GM19397 (cell line): Measurements from ENCODE around the gene KCNAB2.

Experiments
- ATAC-seq: cut with Tn5 transposase; IDR thresholded peaks from one replicate; pipeline ENCODE4 v1.9.1; 2021; ENCODE audit warnings: mild to moderate bottlenecking, moderate library complexity; ENCODE audit not compliant: unreplicated experiment

Gene KCNAB2

DNA sequence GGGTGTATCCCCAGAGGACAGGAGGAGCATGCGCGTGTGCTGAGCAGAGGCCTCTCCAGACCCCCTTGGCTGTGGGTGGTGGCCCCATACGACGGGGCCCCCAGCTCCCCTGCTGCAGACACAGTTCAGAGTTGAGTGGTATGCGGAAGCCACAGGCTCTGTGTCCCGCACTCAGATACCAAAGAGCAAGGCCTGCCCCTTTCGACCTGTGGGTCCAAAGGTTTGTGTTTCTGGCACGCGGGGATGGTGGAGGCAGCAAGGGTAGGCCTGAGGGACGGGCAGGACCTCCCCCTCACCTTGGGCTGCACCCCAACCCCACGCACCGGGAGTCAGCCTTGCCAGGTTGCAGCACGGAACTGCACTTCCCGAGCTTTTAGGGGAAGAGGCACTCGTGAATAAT is at the start of gene KCNAB2:
KCNAB2 (plus strand) TSS at position 328 of the 400 bp plus-strand sequence. CDS start 5,649 bp downstream, outside the sequence.
- no peak for ATAC-seq

- no peak for ATAC-seq
Observed at GRCh38 chr1:5996641-5997270, 48.9 kb upstream of the KCNAB2 start.

DNA sequence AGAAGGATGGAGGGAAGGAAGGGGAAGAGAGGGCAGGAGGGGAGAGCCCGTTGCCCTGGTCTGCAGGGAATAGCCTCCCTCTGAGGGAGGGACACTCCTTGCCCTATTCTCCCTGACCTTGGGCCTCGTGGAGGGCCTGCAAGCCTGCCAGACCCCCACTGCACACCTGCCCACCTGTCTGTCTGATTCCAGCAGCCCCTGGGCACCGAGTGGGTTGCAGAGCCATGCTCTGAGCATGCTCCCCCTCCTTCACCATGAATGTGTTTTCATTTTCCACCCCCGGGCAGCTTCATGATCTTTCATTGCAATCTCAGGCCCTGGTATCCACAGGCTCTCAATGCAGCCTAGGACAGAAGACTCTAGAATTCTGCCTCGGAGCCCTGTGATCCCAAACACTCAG is 48.4 kb upstream of the KCNAB2 start:
- ATAC-seq, result no peak

GRCh38 chr1:5998051-5998905 is 47.4 kb upstream of the KCNAB2 start:
- no peak for ATAC-seq

- ATAC-seq, result no peak
Observed at GRCh38 chr1:5998906-5999301, 46.8 kb upstream of the KCNAB2 start.

- ATAC-seq, result no peak
Observed at GRCh38 chr1:5999711-6000443, 45.8 kb upstream of the KCNAB2 start.

GRCh38 chr1:6000444-6001288 is 45.0 kb upstream of the KCNAB2 start:
- ATAC-seq, result no peak

DNA sequence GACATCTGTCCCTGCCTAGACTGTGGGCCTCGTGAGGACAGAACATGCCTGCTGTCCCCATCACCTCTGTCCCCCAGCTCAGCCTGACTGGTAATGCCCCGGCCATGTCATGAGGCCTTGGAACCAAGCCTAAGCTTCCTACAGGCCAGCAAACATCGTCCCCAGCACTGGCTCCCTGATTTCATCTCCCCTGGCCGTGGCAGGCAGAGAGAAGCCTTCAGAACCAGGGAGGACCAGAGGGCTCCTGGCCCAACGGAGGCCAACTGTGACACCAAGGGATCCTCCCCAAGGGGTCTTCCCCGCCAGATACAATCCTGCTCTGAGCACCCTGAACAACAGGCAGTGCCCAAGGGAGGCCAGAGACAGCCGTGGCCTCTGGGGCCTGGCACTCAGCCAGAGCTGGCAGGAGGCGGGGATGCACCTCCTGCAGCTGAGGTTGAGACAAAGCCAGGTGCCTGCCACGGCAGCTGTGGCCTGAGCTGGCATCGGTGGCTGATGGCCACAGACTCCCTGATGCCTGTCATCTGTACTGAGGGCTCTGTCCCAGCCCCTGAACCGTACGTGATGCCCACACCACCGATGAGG is 43.6 kb upstream of the KCNAB2 start:
- no peak for ATAC-seq

GRCh38 chr1:6002714-6003501 is 42.8 kb upstream of the KCNAB2 start:
- no peak for ATAC-seq

DNA sequence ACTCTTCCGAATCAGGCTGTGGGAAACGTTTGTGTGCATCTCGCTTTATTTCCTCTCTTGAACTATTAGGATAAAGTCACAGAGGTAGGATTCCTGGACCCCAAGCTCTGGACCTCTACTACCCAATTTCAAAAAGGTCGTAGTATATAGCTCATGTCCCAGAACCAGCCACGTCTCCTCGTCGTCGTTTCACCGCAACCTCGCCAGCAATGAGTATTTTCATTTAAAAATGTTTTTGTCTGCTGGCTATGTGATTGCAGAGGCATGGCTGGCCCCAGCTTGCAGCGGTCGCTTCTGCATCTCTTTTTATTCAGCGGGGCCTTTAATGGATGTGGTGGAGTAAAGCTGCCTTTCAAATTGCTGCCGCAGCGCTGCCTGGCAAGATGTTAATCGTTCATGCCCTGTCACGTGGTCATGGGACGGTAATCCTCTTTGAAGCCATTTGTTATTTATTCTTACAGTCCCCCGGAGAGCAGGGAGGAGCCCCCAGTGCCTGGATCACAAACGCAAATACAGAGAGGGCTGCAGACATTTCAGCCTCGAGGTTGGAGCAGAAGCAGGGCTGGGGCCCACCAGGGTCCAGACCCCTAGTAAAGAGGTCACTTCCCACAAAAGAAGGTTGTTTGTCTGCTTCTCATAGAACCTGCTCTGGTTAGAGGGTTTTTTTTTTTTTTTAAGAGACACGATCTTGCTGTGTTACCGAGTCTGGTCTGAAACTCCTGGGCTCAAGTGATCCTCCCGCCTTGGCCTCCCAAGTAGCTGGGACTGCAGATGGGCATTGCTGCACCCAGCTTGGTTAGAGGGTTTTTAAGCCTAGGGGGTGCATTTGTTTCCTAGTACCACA is 41.9 kb upstream of the KCNAB2 start:
- no peak for ATAC-seq

DNA sequence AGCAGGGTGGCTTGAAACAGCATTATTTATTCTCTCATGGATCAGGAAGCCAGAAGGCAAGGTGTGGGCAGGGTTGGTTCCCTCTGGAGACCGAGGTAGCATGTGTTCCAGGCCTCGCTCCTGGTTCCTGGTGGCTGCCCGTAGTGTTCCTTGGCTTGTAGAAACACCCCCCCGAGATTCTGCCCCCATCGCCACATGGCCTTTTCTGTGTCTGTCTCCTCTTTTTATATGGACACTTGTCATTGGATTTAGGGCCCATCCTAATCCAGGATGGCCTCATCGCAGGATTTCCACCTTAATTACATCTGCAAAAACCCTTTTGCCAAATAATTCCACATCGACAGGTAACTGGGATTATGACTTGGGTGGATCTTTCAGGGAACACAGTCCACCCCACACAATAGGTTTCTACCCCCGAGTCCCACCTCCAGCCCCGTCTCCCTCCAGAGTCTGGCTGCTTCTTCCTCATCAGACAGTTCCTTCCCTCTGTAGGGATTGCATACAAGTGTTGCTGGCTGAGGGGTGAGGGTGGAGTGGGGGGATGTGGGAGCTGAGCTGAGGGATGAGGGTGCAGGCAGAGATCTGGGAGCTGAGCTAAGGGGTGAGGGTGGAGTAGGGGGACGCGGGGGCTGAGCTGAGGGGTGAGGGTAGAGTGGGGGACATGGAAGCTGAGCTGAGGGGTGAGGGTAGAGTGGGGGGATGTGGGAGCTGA is 41.1 kb upstream of the KCNAB2 start:
- ATAC-seq, result no peak

DNA sequence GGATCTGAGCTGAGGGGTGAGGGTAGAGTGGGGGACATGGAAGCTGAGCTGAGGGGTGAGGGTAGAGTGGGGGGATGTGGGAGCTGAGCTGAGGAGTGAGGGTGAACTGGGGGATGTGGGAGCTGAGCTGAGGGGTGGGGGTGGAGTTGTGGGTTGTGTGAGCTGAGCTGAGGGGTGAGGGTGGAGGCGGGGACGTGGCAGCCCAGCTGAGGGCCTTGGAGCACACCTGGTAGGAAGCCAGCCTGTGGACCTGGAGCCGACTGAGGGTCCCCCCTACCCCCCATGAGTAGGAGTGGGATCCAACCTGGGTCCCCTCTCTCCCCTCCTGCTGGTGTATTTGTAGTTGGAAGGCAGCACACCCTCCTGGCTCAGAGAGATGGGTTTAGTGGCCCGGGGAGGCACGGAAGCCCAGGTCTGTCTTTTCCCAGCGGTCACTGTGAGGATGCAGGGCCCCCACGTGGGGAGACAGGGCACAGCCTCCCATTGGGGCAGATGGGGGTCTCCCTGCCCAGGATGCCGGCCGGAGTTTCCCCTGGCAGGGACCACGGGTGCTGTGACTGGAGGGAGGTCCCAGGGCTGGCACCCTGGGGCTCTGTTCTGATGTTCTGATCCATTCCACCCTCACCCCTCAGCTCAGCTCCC is 40.3 kb upstream of the KCNAB2 start:
- no peak for ATAC-seq

DNA sequence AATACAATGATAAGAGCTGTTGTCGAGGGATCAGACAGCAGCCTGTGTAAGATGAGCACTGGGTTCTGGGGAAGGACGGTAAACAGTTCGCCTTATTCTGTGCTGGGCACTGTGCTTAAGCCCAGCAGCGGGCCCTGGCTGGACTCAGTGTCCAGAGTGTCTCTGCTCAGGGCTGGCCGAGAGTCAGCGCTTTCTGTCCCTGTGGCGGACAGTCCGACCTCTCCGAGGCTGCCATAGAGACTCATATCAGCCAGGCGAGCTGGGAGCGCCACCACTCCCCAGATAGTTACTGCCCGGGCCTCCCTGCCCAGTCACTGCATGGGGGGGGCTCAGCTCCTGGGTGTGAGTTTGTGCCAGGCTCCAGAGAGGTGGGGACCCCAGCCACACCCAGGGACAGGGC is 38.8 kb upstream of the KCNAB2 start:
- ATAC-seq, result no peak

GRCh38 chr1:6007318-6008083 is 38.2 kb upstream of the KCNAB2 start:
- ATAC-seq, result no peak

DNA sequence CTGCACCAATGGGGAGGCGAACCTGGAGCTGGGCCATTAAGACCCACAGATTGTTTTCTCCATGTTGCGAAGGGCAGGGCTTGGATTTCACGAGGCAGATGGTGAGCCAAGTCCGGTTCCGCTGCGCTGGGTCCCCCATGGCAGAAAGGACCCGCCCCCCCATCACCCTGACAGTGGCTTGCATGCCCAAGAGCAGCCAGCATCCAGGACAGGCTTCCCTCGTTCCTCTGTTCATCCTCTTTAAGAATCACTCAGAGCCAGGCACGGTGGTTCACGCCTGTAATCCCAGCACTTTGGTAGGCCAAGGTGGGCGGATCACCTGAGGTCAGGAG is 37.6 kb upstream of the KCNAB2 start:
- ATAC-seq, result no peak

- no peak for ATAC-seq
Observed at GRCh38 chr1:6008696-6009095, 37.0 kb upstream of the KCNAB2 start.
